Activated CD4-positive, alpha-beta T cell treated with anti-CD3 and anti-CD28 coated beads, Interleukin-2, amount 50 U/mL, for 24 hours (primary cell): ENCODE measurements around the gene MAGIX.

ENCODE experiments used
- DNase-seq, 2 donors: peaks; one replicate each; pipeline ENCODE4 v3.0.0-alpha.2; 2020; ENCODE audit warnings: low read depth in 1 of 2, low spot score in 1 of 2

Gene MAGIX

DNA sequence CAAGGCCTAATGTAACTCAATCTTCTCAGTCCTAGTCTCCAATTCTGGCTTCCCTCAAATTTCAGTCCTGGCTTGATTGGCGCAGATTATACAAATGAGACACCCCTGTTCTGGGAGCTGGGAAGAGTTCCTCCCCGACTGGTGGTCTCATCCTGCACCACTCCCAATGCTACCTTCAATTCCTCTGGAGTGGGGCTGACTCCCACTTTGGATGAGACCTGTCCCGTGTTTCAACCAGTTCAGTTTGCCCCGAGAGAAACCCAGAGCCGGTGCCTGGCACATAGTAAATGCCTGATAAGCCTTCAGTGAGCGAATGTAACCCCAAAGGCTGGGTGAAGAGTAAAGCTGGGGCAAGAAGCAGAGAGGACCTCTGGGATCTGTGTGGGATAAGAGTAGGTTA, 41.5 kb downstream of the MAGIX start:
- DNase-seq, result no peak

GRCh38 chrX:49204709-49205108, 42.2 kb downstream of the MAGIX start:
- DNase-seq, result no peak

GRCh38 chrX:49205443-49205842, 42.9 kb downstream of the MAGIX start:
- no peak for DNase-seq

GRCh38 chrX:49206543-49206942, 44.0 kb downstream of the MAGIX start:
- DNase-seq, result no peak

DNA sequence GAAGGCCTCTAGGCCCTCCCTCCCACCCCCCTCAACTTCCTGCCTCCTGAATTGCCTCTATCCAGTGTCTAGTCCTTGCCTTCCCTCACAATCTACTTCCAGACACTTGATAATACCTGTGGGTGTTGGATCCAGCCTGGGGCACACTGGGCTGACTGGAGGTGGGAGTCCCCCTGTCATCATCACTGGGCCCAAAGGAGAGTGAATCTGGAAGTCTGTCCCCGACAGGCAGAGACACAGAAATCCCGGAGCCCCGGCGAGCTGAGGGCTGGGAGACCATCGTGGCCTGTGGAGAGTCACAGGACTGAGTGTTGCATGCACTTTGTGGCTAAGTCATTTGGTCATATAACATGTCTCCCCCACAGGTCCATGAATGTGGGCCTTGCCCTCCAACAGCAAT, 45.8 kb downstream of the MAGIX start:
- DNase-seq, result no peak

- DNase-seq, result no peak
These were observed 47.1 kb downstream of the MAGIX start for GRCh38 chrX:49209434-49210251.

DNA sequence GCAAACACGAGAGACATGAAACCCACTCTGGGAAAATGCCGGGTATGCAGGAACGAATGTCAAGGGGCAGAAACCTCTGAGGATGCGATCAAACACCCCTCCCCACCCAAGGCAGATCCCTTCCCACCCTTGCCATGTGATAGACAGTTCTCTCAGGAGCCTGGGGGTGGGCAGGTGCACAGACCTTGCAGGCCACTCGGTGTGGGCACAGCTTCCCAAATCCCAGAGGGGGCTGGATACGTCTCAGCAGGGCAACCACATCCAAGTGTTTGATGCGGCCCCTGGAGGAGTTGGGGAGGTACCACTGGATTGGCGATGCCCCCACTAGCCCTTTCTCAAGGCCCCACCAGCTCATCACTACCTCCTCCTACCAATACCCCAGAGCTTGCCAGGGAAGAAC, 47.8 kb downstream of the MAGIX start:
- DNase-seq, result no peak

DNA sequence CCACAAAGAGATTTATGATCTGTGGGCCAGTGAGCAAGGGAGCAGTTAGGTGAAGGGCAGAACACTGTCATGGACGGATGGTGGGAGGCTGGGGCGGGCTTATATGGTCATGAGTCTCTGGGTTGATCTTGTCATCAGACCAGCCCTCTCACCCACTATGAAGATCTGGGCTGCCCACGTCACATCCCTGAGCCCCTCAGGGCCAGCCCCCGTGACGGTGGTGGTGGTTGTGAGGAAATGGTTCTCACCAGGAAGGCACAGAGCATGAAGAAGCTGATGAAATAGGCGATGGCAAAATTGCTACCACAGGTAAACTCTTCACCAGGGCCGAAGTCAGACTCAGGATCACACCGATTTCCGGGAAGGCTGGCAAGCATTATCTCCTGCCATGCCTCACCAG, 48.5 kb downstream of the MAGIX start:
- no peak for DNase-seq

GRCh38 chrX:49212209-49212608, 49.7 kb downstream of the MAGIX start:
- no peak for DNase-seq

- DNase-seq, result no peak
These were observed 50.3 kb downstream of the MAGIX start for GRCh38 chrX:49212861-49213260.

- DNase-seq, result no peak
These were observed 51.9 kb downstream of the MAGIX start for GRCh38 chrX:49214416-49214815.

GRCh38 chrX:49214996-49215526, 52.5 kb downstream of the MAGIX start:
- no peak for DNase-seq
